Germinal center (tissue), 1 donor: ENCODE results near the gene CCDC57.

ENCODE experiments used
- DNase-seq: peaks from one replicate; pipeline ENCODE4 v3.0.0; 2012; ENCODE audit warnings: mixed read lengths, low spot score

Gene CCDC57

DNA sequence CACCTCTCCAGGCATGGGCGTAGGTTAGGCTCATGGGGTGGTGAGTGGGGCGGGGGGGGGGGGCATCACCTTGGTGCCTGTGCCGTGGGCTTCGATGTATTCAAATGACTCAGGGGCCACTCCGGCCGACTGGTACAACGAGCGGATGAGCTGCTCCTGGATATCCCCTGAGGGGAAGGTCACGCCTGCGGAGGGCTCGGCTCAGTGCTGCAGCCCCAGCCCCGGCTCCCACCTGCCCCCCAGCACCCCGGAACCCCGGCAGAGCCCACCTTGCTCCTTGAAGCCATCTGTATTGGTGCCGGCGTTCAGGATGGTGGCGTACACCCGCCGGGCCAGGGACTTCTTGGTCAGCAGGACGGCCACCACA is 120.0 kb downstream of the CCDC57 start:
- DNase-seq, result no peak

DNA sequence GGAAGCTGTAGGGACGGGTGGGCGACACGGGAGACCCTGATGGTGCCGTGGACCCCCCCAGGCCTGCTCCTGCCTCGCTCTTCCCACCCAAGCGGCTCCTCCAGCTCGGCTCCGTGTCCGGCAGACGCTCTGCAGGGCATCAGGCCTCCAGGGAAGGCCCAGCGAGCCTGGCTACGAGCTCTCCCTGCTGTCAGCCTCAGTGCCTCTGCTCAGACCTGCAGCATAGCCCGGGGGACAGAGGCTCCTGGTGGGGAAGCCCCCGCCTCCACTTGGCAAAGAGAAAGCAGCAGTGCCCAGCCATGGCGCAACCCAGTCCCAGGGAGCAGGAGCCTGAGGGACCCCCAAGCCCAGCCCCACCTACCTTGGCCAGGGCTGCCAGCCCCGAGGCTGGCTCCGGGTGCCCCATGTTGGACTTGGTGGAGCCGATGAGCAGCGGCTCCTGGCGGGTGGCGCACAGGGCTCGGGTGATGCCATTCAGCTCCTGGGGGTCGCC is 120.5 kb downstream of the CCDC57 start:
- no peak for DNase-seq

- DNase-seq, result no peak
These were observed 121.2 kb downstream of the CCDC57 start for GRCh38 chr17:82091264-82092066.

- no peak for DNase-seq
These were observed 121.9 kb downstream of the CCDC57 start for GRCh38 chr17:82090549-82091263.

DNA sequence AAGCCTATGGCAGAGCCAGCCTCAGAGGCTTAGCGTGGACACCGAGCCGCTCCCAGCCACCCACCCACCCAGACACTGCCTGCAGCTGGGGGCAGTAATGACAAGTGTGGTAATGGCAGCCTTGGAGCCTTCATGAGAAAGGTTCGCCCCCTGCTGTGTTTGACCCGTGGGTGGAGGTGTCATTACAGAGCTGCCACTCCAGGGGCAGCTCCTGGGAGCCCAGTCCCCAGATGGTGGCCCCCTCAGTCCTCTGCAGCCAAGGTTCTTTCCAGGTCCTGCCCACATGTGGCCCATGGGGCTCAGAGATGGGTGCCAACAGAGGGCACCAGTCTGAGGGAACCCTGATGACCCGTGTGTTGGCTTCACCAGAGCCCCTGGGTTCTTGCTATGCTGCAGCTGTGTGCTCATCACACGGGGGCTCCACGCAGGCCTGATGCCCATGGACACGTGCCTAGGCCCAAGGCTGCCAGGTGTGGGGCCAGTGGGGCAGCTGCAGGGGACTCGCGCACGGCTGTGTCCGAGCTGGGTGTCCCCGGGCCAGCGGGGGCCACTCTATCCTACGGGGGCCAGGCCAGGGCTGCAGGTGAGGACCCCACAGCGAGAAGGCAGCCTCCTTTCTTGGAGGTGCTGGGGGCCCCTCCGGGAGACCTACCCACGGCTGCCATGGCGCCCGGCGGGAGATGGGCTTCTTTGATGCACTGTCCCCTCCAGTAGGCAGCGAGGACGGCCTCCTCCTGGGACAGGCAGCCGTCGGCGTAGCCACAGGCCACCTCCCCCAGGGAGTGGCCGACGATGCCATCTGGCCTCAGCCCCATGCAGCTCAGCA is 122.7 kb downstream of the CCDC57 start:
- no peak for DNase-seq

GRCh38 chr17:82088838-82089722 is 123.6 kb downstream of the CCDC57 start:
- no peak for DNase-seq

GRCh38 chr17:82087961-82088837 is 124.4 kb downstream of the CCDC57 start:
- DNase-seq, result no peak

GRCh38 chr17:82086941-82087906 is 125.4 kb downstream of the CCDC57 start:
- no peak for DNase-seq

DNA sequence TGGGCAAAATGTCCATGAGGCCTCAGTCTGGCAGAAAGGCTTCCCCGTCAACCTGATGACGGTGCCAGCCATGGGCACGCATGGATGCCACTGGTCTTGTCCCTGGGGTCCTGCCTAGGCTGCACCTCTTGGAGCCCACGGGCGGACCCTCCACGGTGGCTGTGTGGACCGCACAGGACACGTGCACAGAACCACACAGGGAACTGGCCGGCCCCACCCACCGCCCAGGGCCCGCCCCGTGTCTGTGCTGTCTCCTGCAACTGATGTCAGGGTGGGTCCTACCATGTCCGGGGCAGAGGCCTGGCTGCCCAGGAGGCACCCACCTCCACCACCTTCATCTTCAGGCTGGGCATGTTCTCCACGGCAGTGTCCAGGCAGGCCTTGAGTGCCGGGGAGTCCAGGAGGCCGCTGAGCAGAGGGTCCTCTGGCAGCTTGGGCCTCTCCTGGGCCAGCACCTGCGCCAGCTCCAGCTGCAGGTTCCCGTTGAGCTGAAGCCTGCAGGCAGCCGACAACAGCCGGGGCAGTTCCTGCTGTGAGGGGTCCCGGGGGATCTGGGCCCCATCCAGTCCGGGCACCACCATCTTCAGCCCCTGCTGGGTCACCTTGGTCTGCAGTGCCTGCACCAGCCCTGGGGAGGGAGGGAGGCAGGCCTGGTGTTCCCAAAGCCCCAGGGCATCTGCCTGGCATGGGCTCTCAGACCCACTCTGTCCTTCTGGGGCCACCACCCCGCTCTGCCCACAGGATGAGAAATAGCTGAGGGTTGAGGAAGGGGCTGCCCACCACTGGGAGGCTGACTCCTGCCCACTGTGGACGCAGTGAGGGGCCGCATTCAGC is 126.5 kb downstream of the CCDC57 start:
- DNase-seq, result no peak

DNA sequence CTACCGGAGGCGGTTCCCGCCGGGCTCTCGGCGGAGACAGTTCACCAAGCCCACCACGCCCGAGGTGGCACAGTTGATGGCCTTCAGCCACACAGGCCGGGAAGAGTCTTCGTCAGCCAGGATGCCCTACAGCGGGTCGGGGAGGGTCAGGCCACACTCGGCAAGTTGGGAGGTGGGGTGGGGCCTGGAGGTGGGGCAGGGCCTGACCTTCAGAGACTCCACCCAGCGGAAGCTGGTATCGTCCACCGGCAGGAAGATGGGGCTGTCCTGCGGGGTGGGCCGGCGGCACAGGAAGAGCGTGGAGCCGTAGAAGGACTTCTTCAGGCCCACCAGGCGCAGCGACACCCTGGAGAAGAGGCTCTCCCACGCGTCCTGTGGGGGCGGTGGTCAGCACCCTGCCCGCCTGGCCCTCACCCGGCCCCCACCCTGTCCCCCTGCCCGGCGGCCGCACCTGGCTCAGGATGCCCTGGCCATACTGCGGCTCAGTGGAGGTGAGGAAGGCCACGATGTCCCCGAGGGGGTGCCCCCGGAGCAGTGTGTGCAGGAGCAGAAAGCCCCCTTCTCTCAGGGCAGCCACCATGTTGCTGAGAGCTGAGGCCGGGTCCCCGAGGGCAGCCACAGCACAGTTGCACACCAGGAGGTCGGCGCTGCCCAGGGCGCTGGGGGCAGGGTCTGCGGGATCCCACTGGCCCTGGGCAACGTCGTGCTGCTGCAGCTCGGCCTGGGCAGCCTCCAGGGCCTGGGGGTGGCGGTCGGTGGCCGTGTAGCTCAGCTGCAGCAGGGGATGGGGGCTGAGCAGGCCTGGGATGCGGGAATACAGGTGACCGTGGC is 127.4 kb downstream of the CCDC57 start:
- no peak for DNase-seq

DNA sequence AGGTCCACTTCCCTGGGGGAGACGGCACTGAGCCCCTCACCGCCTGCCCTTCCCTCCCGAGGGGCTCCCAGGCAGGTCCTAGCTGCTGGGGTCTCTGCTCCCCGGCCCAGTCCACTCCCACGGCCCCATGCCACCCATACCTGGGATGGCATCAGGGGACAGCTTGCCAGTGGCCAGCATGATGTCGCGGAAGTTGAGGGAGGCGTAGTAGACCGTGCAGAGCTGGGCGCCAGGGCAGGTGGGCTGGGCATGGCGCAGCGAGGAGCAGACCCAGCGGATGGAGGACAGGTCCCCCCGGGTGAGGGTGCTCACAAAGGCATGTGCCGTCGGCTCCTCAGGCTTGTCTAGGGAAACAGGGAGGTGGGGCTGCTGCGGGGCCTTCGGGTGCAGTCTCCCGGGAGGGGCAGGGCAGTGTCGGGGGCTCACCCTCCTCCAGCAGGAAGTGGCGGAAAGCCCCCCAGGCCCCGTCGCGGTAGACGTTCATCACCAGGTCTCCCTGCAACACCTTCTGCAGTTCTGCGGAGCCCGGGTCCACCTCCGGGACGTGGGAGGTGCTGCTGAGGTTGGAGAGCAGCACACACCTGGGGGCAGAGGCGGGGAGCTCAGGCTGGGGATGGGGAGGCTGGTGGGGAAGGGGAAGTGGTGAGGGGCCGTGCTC is 128.1 kb downstream of the CCDC57 start:
- no peak for DNase-seq

- no peak for DNase-seq
These were observed 128.9 kb downstream of the CCDC57 start for GRCh38 chr17:82083533-82084359.

- no peak for DNase-seq
These were observed 129.6 kb downstream of the CCDC57 start for GRCh38 chr17:82083009-82083408.

DNA sequence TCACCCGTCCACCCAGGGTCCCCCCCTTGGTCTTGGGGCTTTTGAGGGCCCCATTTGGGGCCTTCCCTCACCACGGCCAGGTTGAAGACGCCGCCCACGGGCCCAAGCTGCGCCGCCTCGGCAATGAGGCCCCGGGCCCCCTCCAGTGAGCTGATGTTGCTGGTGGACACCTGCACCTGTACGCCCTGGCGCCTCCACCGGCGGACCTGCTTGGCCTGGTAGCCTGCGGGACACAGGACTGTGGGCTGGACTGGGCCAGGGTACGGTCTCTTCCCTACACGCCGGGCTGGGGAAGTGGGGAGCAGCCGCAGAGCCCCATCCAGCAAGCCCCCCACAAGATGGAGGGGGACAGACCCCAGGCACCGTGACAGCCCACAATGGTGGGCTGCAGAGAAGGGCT is 130.2 kb downstream of the CCDC57 start:
- DNase-seq, result no peak

- DNase-seq, result no peak
These were observed 130.7 kb downstream of the CCDC57 start for GRCh38 chr17:82081966-82082365.

- no peak for DNase-seq
These were observed 131.1 kb downstream of the CCDC57 start for GRCh38 chr17:82081546-82081945.
